Fibroblast of skin of scalp (primary cell): Measurements from ENCODE around the gene KRTAP5-9.
"Not testable (repeated sequence)": the region's sequence is repeated elsewhere in the genome, so short reads cannot be mapped to it uniquely, and the experiment has no call there.

ENCODE experiments used
- DNase-seq: peaks from one replicate; pipeline ENCODE4 v3.0.0-alpha.2; 2013

Gene KRTAP5-9

GRCh38 chr11:71563406-71563805 lies 15.2 kb downstream of the KRTAP5-9 start:
- DNase-seq = peak; percentile 28

GRCh38 chr11:71564430-71564829 lies 16.2 kb downstream of the KRTAP5-9 start:
- DNase-seq = no peak

GRCh38 chr11:71565263-71565662 lies 17.0 kb downstream of the KRTAP5-9 start, which contains the start of gene KRTAP5-10:
Gene KRTAP5-10 (plus strand): TSS chr11:71565563. CDS start chr11:71565588, 25 bp downstream.
- DNase-seq = no peak

- no peak for DNase-seq
These were observed 17.9 kb downstream of the KRTAP5-9 start for GRCh38 chr11:71566081-71566620.

GRCh38 chr11:71566626-71567599 lies 18.7 kb downstream of the KRTAP5-9 start:
- not testable (repeated sequence) for DNase-seq

GRCh38 chr11:71567633-71568032 lies 19.4 kb downstream of the KRTAP5-9 start:
- not testable (repeated sequence) for DNase-seq

- DNase-seq = no peak
These were observed 20.6 kb downstream of the KRTAP5-9 start for GRCh38 chr11:71568704-71569349.

- not testable (repeated sequence) for DNase-seq
These were observed 23.1 kb downstream of the KRTAP5-9 start for GRCh38 chr11:71571101-71571850.

GRCh38 chr11:71572811-71573210 lies 24.6 kb downstream of the KRTAP5-9 start:
- no peak for DNase-seq

- DNase-seq = no peak
These were observed 26.2 kb downstream of the KRTAP5-9 start for GRCh38 chr11:71574418-71574817.

GRCh38 chr11:71575723-71576424 lies 27.7 kb downstream of the KRTAP5-9 start:
- no peak for DNase-seq

GRCh38 chr11:71576688-71577465 lies 28.7 kb downstream of the KRTAP5-9 start:
- not testable (repeated sequence) for DNase-seq

- DNase-seq = no peak
These were observed 29.3 kb downstream of the KRTAP5-9 start for GRCh38 chr11:71577469-71578004.

- not testable (repeated sequence) for DNase-seq
These were observed 31.3 kb downstream of the KRTAP5-9 start for GRCh38 chr11:71579513-71579912.

GRCh38 chr11:71580057-71581003 lies 32.1 kb downstream of the KRTAP5-9 start:
- DNase-seq = peak; percentile 74

- DNase-seq = no peak
These were observed 33.6 kb downstream of the KRTAP5-9 start for GRCh38 chr11:71581826-71582225.

- DNase-seq = no peak
These were observed 34.2 kb downstream of the KRTAP5-9 start, which contains the start of gene KRTAP5-11 for GRCh38 chr11:71582309-71582895. Gene KRTAP5-11 (minus strand): TSS chr11:71582875. CDS start chr11:71582837, 38 bp downstream.

- not testable (repeated sequence) for DNase-seq
These were observed 34.7 kb downstream of the KRTAP5-9 start for GRCh38 chr11:71582969-71583368.

GRCh38 chr11:71585673-71586072 lies 37.5 kb downstream of the KRTAP5-9 start:
- DNase-seq = not testable (repeated sequence)
